HG02938 (cell line): ENCODE results near the gene CFTR.
"Not testable (repeated sequence)": the region's sequence is repeated elsewhere in the genome, so short reads cannot be mapped to it uniquely, and the experiment has no call there.

Experiments used
- ATAC-seq: cut with Tn5 transposase; IDR thresholded peaks from one replicate; pipeline ENCODE4 v1.9.1; 2021; ENCODE audit warnings: mild to moderate bottlenecking, moderate library complexity; ENCODE audit not compliant: unreplicated experiment

CFTR gene

GRCh38 chr7:117493460-117493859, 13.6 kb downstream of the CFTR start:
- no peak for ATAC-seq

- no peak for ATAC-seq
Measured at GRCh38 chr7:117495308-117495707, 15.5 kb downstream of the CFTR start.

- no peak for ATAC-seq
Measured at GRCh38 chr7:117502331-117502730, 22.5 kb downstream of the CFTR start.

GRCh38 chr7:117505238-117505637, 25.4 kb downstream of the CFTR start:
- no peak for ATAC-seq

GRCh38 chr7:117508676-117509075, 28.9 kb downstream of the CFTR start:
- no peak for ATAC-seq

- ATAC-seq: not testable (repeated sequence)
Measured at GRCh38 chr7:117517194-117517593, 37.4 kb downstream of the CFTR start.

GRCh38 chr7:117530390-117530789, 50.6 kb downstream of the CFTR start:
- peak; percentile 62 for ATAC-seq

GRCh38 chr7:117531595-117532244, 51.9 kb downstream of the CFTR start:
- ATAC-seq: no peak

- no peak for ATAC-seq
Measured at GRCh38 chr7:117538053-117538452, 58.2 kb downstream of the CFTR start.

- ATAC-seq: no peak
Measured at GRCh38 chr7:117544061-117544460, 64.2 kb downstream of the CFTR start.

- ATAC-seq: no peak
Measured at GRCh38 chr7:117548035-117548434, 68.2 kb downstream of the CFTR start.

- no peak for ATAC-seq
Measured at GRCh38 chr7:117550625-117551024, 70.8 kb downstream of the CFTR start.

- ATAC-seq: no peak
Measured at GRCh38 chr7:117552660-117553059, 72.8 kb downstream of the CFTR start.

GRCh38 chr7:117555260-117555659, 75.4 kb downstream of the CFTR start:
- no peak for ATAC-seq

- no peak for ATAC-seq
Measured at GRCh38 chr7:117559391-117559790, 79.6 kb downstream of the CFTR start.

- no peak for ATAC-seq
Measured at GRCh38 chr7:117560030-117560429, 80.2 kb downstream of the CFTR start.

- ATAC-seq: no peak
Measured at GRCh38 chr7:117562759-117563158, 82.9 kb downstream of the CFTR start.

GRCh38 chr7:117564080-117564479, 84.3 kb downstream of the CFTR start:
- no peak for ATAC-seq

GRCh38 chr7:117564627-117565026, 84.8 kb downstream of the CFTR start:
- no peak for ATAC-seq

GRCh38 chr7:117565226-117565625, 85.4 kb downstream of the CFTR start:
- ATAC-seq: no peak

GRCh38 chr7:117567781-117568180, 88.0 kb downstream of the CFTR start:
- ATAC-seq: no peak

- no peak for ATAC-seq
Measured at GRCh38 chr7:117572856-117573620, 93.2 kb downstream of the CFTR start.

- ATAC-seq: no peak
Measured at GRCh38 chr7:117581424-117581823, 101.6 kb downstream of the CFTR start.
